Stimulated activated CD4-positive, alpha-beta T cell treated with anti-CD3 and anti-CD28 coated beads, Interleukin-15, amount 100 ng/mL, for 48 hours (primary cell): Measurements from ENCODE around the gene KANK4.

Experiments used
- DNase-seq, 2 donors: peaks; one replicate each; pipeline ENCODE4 v3.0.0-alpha.2; 2020; ENCODE audit warnings: low read depth in 2 of 2

Gene KANK4

DNA sequence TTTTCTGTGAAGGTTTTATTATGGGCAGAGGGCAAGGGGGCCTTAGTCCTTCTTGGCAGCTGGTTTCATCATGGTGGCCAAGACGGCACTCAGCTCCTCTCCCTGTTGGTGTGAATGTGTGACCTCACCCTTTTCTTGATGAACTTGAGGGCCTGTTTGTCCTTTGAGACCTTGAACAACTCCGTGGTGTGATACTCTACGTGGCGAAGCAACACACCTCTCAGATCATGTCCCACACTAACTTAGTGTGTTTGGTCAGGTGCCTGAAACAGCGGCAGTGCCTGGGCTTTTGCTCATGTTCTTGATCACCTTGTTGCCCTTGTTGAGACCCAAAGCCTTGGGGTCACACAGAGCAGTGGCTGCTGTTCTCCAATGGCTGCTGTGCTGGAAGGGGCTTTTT is 111.1 kb downstream of the KANK4 start:
- DNase-seq: no peak

DNA sequence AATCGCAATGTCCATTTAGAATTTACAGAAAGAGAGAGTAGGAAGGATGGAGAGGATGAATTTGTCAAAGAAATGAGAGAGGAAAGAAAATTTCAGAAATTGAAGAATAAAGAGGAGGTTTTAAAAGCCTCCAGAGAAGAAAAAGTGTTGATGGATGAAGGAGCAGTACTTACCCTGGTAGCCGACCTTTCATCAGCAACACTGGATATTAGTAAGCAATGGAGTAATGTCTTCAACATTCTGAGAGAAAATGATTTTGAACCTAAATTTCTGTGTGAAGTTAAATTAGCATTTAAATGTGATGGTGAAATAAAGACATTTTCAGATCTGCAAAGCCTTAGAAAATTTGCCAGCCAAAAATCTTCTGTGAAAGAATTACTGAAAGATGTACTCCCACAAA is 112.0 kb downstream of the KANK4 start:
- DNase-seq: no peak

DNA sequence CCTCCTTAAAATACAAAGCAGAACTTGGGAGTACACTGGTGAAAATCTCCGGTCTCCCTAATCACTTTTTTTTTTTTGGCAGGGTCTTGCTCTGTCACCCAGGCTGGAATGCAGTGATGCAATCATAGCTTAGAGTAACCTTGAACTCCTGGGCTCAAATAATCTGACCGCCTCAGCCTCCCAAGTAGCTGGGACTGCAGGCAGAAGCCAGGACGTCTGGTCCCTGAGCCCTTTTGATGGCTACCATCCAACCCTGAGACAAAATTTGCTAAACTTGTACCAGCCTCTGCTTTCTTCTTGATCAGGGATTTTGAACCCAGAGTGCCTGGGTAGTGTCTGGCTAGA is 120.5 kb downstream of the KANK4 start:
- no peak for DNase-seq

DNA sequence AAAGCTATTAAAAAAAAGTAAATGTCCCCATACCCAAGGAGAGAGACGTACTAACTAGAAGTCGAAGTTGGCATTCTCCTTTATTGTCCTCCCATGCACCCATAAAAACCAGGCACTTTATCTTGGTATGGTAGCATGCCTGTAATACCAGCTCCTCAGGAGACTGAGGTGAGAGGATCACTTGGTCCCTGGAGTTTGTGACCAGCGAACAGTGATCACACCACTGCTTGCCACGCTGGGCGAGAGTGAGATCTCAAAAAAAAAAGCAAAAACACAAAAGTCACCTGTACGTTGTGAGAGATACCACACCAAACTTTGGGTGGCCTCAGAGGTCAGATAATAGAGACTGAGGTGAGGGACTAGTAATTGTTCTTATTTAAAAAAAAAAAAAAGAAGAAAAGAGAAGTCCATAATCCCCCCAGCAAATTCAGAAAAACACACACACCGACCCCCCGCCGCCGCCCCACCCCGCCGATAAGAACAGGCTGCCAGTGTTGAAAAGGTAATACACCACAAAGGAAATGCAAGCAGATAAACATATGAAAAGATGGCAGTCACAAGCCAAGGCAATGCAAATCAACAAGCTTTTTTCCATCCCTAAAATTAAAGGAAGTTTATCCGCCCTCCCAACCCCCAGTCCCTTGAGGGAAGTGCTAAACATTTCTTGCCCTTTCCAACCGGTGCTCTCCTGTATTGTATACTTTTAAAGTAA is 121.0 kb downstream of the KANK4 start:
- DNase-seq: no peak

- DNase-seq: no peak
Measured at GRCh38 chr1:62196086-62196690, 123.0 kb downstream of the KANK4 start.

DNA sequence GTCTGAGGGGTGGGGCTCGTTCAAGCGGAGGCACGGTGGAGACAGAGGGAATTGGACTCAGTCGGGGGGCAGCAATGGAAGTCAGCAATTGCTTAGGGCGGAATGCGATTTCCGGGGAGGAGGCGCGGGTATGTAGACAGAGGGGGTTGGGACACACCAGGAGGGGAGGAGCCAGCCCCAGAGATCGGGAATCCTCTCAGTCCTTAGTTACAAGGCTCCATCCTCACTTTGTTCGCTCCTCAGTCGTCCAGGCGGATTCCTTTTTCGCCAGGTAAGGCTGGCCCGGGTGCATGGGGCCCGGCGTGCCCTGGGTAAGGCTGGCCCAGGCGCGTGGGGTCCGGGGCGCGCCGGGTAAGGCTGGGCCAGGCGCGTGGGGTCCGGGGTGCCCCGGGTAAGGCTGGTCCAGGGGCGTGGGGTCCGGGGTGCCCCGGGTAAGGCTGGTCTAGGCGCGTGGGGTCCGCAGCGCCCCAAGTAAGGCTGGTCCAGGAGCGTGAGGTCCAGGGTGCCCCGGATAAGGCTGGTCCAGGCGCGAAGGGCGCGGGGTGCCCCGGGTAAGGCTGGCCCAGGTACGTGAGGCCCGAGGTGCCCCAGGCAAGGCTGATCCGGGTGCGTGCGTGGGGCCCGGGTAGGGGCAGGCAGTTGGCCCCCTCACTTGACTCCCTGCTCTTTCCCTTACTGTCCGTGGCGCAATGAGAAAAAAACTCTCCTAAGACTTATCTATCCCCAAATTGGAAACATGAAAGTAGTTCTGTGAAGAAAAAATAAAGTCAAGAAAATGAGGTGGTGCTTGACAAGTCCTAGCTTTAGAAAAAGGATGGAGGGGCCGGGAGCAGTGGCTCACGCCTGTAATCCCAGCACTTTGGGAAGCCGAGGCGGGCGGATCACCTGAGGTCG is 124.3 kb downstream of the KANK4 start, which contains the start of gene L1TD1:
Gene L1TD1 (plus strand): TSS at position 199 of the 894 bp plus-strand sequence. CDS start 11,780 bp downstream, outside the sequence.
- DNase-seq: no peak

- DNase-seq: no peak
Measured at GRCh38 chr1:62188111-62188510, 131.1 kb downstream of the KANK4 start.

DNA sequence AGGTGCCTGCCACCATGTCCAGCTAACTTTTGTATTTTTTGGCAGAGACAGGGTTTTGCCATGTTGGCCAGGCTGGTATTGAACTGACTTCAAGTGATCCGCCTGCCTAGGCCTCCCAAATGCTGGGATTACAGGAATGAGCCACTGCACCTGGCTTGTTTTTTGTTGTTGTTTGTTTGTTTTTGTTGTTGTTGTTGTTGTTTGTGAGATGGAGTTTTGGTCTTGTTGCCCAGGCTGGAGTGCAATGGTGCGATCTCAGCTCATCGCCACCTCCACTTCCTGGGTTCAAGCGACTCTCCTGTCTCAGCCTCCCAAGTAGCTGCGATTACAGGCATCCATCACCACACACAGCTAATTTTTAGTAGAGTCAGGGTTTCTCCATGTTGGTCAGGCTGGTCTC is 131.7 kb downstream of the KANK4 start:
- DNase-seq: no peak
